Measurements from ENCODE around the gene DCAF12. TPM values are rescaled to one million over a fixed set of nuclear protein-coding genes. Genes with fewer than 3 reads are reported as not detected.

DCAF12 gene
- total RNA-seq, 4 donors from 2014 or later: 6.4 to 35.3 (median 30.3) TPM

DNA sequence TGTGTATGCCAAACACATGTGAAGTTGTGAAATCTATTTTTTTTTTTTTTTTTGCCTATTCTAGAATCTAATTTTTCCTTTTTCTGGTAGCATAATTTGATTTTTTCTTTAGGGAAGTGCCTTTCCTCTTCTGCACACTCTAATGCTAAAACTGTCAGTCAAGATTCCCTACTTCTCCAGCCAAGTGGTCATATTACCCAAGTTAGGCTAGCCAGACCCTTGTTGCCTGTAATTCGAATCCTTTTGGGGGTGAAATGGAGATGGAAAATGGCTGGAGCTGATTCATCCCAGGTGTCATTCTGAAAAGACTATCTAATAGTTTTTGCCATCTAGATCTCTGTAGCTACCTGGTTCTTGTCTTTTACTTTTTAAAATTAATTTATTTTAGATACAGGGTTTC is 27.6 kb upstream of the DCAF12 start:
- no peak overlapping the region for H3K4me3 ChIP-seq
- H3K9me3 ChIP-seq: no peaks in the 10 kb centered on the region
- H3K36me3 ChIP-seq: no peaks in the 10 kb centered on the region
- TF ChIP-seq, protein P1, sequence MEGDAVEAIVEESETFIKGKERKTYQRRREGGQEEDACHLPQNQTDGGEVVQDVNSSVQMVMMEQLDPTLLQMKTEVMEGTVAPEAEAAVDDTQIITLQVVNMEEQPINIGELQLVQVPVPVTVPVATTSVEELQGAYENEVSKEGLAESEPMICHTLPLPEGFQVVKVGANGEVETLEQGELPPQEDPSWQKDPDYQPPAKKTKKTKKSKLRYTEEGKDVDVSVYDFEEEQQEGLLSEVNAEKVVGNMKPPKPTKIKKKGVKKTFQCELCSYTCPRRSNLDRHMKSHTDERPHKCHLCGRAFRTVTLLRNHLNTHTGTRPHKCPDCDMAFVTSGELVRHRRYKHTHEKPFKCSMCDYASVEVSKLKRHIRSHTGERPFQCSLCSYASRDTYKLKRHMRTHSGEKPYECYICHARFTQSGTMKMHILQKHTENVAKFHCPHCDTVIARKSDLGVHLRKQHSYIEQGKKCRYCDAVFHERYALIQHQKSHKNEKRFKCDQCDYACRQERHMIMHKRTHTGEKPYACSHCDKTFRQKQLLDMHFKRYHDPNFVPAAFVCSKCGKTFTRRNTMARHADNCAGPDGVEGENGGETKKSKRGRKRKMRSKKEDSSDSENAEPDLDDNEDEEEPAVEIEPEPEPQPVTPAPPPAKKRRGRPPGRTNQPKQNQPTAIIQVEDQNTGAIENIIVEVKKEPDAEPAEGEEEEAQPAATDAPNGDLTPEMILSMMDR (IDR thresholded peaks at IDR 0.05): no peak
- no peak for TF ChIP-seq POLR2A (IDR thresholded peaks at IDR 0.05)
- H3K27me3 ChIP-seq: no peaks in the 10 kb centered on the region
- no peak for DNase-seq
- no peaks in the 10 kb centered on the region for H3K4me1 ChIP-seq
- H3K27ac ChIP-seq: no peak overlapping the region
- intact Hi-C loops (cut with DNase I; ENCODE audit: low total_unique reads): no loop called here

GRCh38 chr9:34151398-34151797 is 24.9 kb upstream of the DCAF12 start:
- H3K27me3 ChIP-seq: no peaks in the 10 kb centered on the region
- intact Hi-C loops (cut with DNase I; ENCODE audit: low total_unique reads): no loop called here
- TF ChIP-seq POLR2A (IDR thresholded peaks at IDR 0.05): no peak
- TF ChIP-seq, protein P1 (IDR thresholded peaks at IDR 0.05): no peak
- no peak overlapping the region for H3K27ac ChIP-seq
- DNase-seq: no peak
- no peaks in the 10 kb centered on the region for H3K4me1 ChIP-seq
- H3K9me3 ChIP-seq: no peaks in the 10 kb centered on the region
- H3K36me3 ChIP-seq: no peaks in the 10 kb centered on the region
- no peak overlapping the region for H3K4me3 ChIP-seq

DNA sequence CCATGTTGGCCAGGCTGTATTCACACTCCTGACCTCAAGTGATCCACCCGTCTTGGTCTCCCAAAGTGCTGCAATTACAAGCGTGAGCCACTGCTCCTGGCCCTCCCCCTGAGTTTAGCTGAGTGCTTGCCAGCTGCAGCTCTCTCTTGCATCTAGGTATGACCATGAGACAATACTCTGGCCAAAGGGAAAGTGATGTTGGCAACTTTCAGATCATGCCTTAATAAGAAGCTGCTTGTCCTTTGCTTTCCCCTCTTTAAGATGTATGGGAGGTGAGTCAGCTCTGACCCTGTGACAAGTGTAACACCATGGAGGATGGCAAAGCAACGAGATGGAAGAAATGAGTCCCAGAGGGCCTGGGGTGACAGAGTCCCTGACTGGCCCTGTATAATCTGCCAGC is 18.7 kb upstream of the DCAF12 start:
- H3K4me1 ChIP-seq: no peaks in the 10 kb centered on the region
- no peak overlapping the region for H3K4me3 ChIP-seq
- no peaks in the 10 kb centered on the region for H3K36me3 ChIP-seq
- no peaks in the 10 kb centered on the region for H3K9me3 ChIP-seq
- intact Hi-C loops (cut with DNase I; ENCODE audit: low total_unique reads): no loop called here
- DNase-seq: no peak
- H3K27me3 ChIP-seq: no peaks in the 10 kb centered on the region
- no peak overlapping the region for H3K27ac ChIP-seq
- no peak for TF ChIP-seq POLR2A (IDR thresholded peaks at IDR 0.05)
- TF ChIP-seq, protein P1 (IDR thresholded peaks at IDR 0.05): no peak

DNA sequence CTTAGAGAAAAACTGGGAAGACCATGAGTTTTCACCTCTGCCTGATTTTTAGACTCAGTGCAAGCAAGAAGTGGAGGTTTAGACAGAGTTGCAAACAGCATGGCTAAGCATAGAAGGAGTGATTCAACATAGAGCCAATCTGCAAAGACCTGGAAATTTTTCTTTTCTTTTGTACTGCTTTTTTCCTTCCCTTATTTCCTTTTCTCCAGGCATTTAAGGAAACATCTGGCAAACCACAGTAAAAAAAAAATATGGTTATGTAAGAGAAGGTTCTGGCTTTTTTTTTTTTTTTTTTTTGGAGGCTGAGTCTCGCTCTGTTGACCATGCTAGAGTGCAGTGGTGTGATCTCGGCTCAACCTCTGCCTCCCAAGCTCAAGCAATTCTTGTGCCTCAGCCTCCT is 16.6 kb upstream of the DCAF12 start:
- H3K27ac ChIP-seq: no peak overlapping the region
- no peaks in the 10 kb centered on the region for H3K27me3 ChIP-seq
- H3K9me3 ChIP-seq: no peaks in the 10 kb centered on the region
- no peaks in the 10 kb centered on the region for H3K4me1 ChIP-seq
- no peak overlapping the region for H3K4me3 ChIP-seq
- no peaks in the 10 kb centered on the region for H3K36me3 ChIP-seq
- intact Hi-C loops (cut with DNase I; ENCODE audit: low total_unique reads): no loop called here
- no peak for DNase-seq
- TF ChIP-seq, protein P1 (IDR thresholded peaks at IDR 0.05): no peak
- no peak for TF ChIP-seq POLR2A (IDR thresholded peaks at IDR 0.05)

DNA sequence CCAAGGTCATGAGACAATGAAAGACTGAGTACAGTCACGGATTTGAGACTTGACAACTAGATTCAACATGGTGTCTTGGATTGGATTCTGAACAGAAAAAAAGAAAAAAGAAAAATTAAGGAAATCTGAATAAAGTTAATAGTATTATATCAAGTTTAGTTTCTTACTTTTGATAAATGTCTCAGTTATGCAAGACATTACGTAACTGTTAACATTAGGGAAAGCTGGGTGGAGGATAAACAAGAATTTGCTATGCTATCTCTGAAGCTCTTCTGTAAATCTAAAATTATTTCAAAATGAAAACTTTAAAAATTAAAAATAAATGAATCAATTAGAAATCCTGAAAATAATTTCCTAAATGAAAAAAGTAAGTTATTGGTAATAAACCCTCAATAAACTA is 14.4 kb upstream of the DCAF12 start:
- H3K36me3 ChIP-seq: no peaks in the 10 kb centered on the region
- H3K4me3 ChIP-seq: no peak overlapping the region
- no peaks in the 10 kb centered on the region for H3K27me3 ChIP-seq
- H3K27ac ChIP-seq: no peak overlapping the region
- no peaks in the 10 kb centered on the region for H3K9me3 ChIP-seq
- DNase-seq: no peak
- intact Hi-C loops (cut with DNase I; ENCODE audit: low total_unique reads): no loop called here
- H3K4me1 ChIP-seq: no peaks in the 10 kb centered on the region
- TF ChIP-seq, protein P1 (IDR thresholded peaks at IDR 0.05): no peak
- no peak for TF ChIP-seq POLR2A (IDR thresholded peaks at IDR 0.05)

All from uterus (tissue), 4 donors.